ENCODE results near the gene MACF1.

GRCh38 chr1:39434797-39435395 lies 230.4 kb downstream of the MACF1 start:
- TF ChIP-seq CTCF (conservative IDR thresholded peaks at IDR 0.05; ENCODE audit: low read depth, low read length) (no peak), EZH2 (IDR thresholded peaks at IDR 0.05; ENCODE audit: borderline replicate concordance, low read depth, low read length, poor library complexity, severe bottlenecking) (no peak)

All from A673 (cell line).